ACC112 (cell line): ENCODE data around the gene ISCA1.
"Not testable (repeated sequence)": the region's sequence is repeated elsewhere in the genome, so short reads cannot be mapped to it uniquely, and the experiment has no call there.

Experiments
- H2AFZ ChIP-seq: fragments of 200-600 bp; sonication (generic); one replicate; pipeline ENCODE4 v1.6.0; 2017; ENCODE audit warnings: antibody characterized with exemption, low read length; ENCODE audit not compliant: unreplicated experiment
- H3K27ac ChIP-seq: fragments of 200-600 bp; sonication (generic); 2 replicates; pipeline ENCODE4 v1.5.1; 2014; ENCODE audit warnings: low read depth, mild to moderate bottlenecking, antibody characterized with exemption, low read length, moderate library complexity
- H3K27me3 ChIP-seq: fragments of 200-600 bp; sonication (generic); 2 replicates; pipeline ENCODE4 v1.6.1; 2014; ENCODE audit warnings: mild to moderate bottlenecking, antibody characterized with exemption, low read length, moderate library complexity, mixed read lengths; ENCODE audit not compliant: insufficient read depth
- H3K36me3 ChIP-seq: fragments of 200-600 bp; sonication (generic); 2 replicates; pipeline ENCODE4 v1.6.1; 2016; ENCODE audit warnings: mild to moderate bottlenecking, antibody characterized with exemption, low read length, moderate library complexity, mixed read lengths; ENCODE audit not compliant: insufficient read depth
- H3K4me1 ChIP-seq: fragments of 200-600 bp; sonication (generic); one replicate; pipeline ENCODE4 v1.6.1; 2016; ENCODE audit warnings: low read length, mixed read lengths; ENCODE audit not compliant: insufficient read depth, unreplicated experiment, control insufficient read depth
- H3K4me3 ChIP-seq: fragments of 200-600 bp; sonication (generic); 2 replicates; pipeline ENCODE4 v1.5.1; 2014; ENCODE audit warnings: mild to moderate bottlenecking, low read depth, low read length
- H3K79me2 ChIP-seq: fragments of 200-600 bp; sonication (generic); one replicate; pipeline ENCODE4 v1.6.0; 2016; ENCODE audit warnings: low read length; ENCODE audit not compliant: control insufficient read depth, unreplicated experiment, insufficient read depth

The ISCA1 gene

GRCh38 chr9:86315078-86315477 is 32.7 kb upstream of the ISCA1 start:
- H3K79me2 ChIP-seq: peaks cover 2% of the 10 kb centered on the region
- peaks cover 14% of the 10 kb centered on the region for H3K4me1 ChIP-seq
- no peak overlapping the region for H2AFZ ChIP-seq
- no peaks in the 10 kb centered on the region for H3K27me3 ChIP-seq
- H3K27ac ChIP-seq: peak overlapping the region; percentile 29; the same call in 1 of the 2 replicates
- no peak overlapping the region for H3K4me3 ChIP-seq
- H3K36me3 ChIP-seq: peaks cover 69% of the 10 kb centered on the region

GRCh38 chr9:86312959-86313358 is 30.6 kb upstream of the ISCA1 start:
- Histone ChIP-seq H3K36me3 (peaks cover 74% of the 10 kb centered on the region), H3K4me1 (peaks cover 14% of the 10 kb centered on the region)
- H2AFZ ChIP-seq, H3K27me3 ChIP-seq, H3K4me3 ChIP-seq, H3K27ac ChIP-seq, H3K79me2 ChIP-seq: not testable (repeated sequence)

- no peak overlapping the region for H3K4me3 ChIP-seq
- no peaks in the 10 kb centered on the region for H3K27me3 ChIP-seq
- H3K4me1 ChIP-seq: peaks cover 11% of the 10 kb centered on the region
- peaks cover 62% of the 10 kb centered on the region for H3K36me3 ChIP-seq
- H3K27ac ChIP-seq: no peak overlapping the region
- H2AFZ ChIP-seq: no peak overlapping the region
- no peaks in the 10 kb centered on the region for H3K79me2 ChIP-seq
Observed at GRCh38 chr9:86308687-86309086, 26.3 kb upstream of the ISCA1 start.

GRCh38 chr9:86304236-86304730 is 21.9 kb upstream of the ISCA1 start:
- H3K36me3 ChIP-seq: peaks cover 63% of the 10 kb centered on the region
- H2AFZ ChIP-seq: no peak overlapping the region
- peaks cover 16% of the 10 kb centered on the region for H3K4me1 ChIP-seq
- no peaks in the 10 kb centered on the region for H3K79me2 ChIP-seq
- H3K27me3 ChIP-seq: no peaks in the 10 kb centered on the region
- no peak overlapping the region for H3K27ac ChIP-seq
- H3K4me3 ChIP-seq: no peak overlapping the region

- Histone ChIP-seq H3K36me3 (peaks cover 58% of the 10 kb centered on the region), H3K79me2 (no peaks in the 10 kb centered on the region), H3K4me3 (no peak overlapping the region), H3K27me3 (no peaks in the 10 kb centered on the region), H3K27ac (no peak overlapping the region), H2AFZ (no peak overlapping the region), H3K4me1 (peaks cover 16% of the 10 kb centered on the region)
Observed at GRCh38 chr9:86303316-86303975, 21.1 kb upstream of the ISCA1 start.

- peaks cover 16% of the 10 kb centered on the region for H3K4me1 ChIP-seq
- H3K36me3 ChIP-seq: peaks cover 49% of the 10 kb centered on the region
- no peaks in the 10 kb centered on the region for H3K27me3 ChIP-seq
- no peaks in the 10 kb centered on the region for H3K79me2 ChIP-seq
- no peak overlapping the region for H2AFZ ChIP-seq
- H3K4me3 ChIP-seq: no peak overlapping the region
- no peak overlapping the region for H3K27ac ChIP-seq
Observed at GRCh38 chr9:86301686-86302085, 19.3 kb upstream of the ISCA1 start.

GRCh38 chr9:86300701-86301100 is 18.4 kb upstream of the ISCA1 start:
- H3K36me3 ChIP-seq: peaks cover 52% of the 10 kb centered on the region
- no peak overlapping the region for H3K4me3 ChIP-seq
- H2AFZ ChIP-seq: no peak overlapping the region

GRCh38 chr9:86298873-86299272 is 16.5 kb upstream of the ISCA1 start:
- Histone ChIP-seq H3K27me3 (no peaks in the 10 kb centered on the region), H2AFZ (no peak overlapping the region), H3K79me2 (no peaks in the 10 kb centered on the region), H3K27ac (no peak overlapping the region), H3K36me3 (peaks cover 42% of the 10 kb centered on the region), H3K4me1 (peaks cover 7% of the 10 kb centered on the region), H3K4me3 (no peak overlapping the region)

More at GRCh38 chr9:86300701-86301100, 18.4 kb upstream of the ISCA1 start:
- Histone ChIP-seq H3K27ac (no peak overlapping the region), H3K4me1 (peaks cover 16% of the 10 kb centered on the region), H3K79me2 (no peaks in the 10 kb centered on the region), H3K27me3 (no peaks in the 10 kb centered on the region)

GRCh38 chr9:86290341-86290740 is 8.0 kb upstream of the ISCA1 start:
- not testable (repeated sequence) for H3K79me2 ChIP-seq, H3K4me1 ChIP-seq, H3K27ac ChIP-seq, H2AFZ ChIP-seq, H3K4me3 ChIP-seq, H3K36me3 ChIP-seq, H3K27me3 ChIP-seq

GRCh38 chr9:86288499-86289198 is 6.3 kb upstream of the ISCA1 start:
- Histone ChIP-seq H3K27me3 (no peaks in the 10 kb centered on the region), H3K4me1 (peaks cover under 1% of the 10 kb centered on the region), H3K27ac (no peak overlapping the region), H3K79me2 (no peaks in the 10 kb centered on the region), H3K36me3 (peaks cover 6% of the 10 kb centered on the region; the same call in 1 of the 2 replicates), H2AFZ (no peak overlapping the region), H3K4me3 (no peak overlapping the region)

- peaks cover 7% of the 10 kb centered on the region for H3K4me1 ChIP-seq
Observed at GRCh38 chr9:86287013-86287412, 4.7 kb upstream of the ISCA1 start.

More at GRCh38 chr9:86287013-86287412, 4.7 kb upstream of the ISCA1 start:
- no peak overlapping the region for H2AFZ ChIP-seq
- H3K36me3 ChIP-seq: no peaks in the 10 kb centered on the region
- no peaks in the 10 kb centered on the region for H3K27me3 ChIP-seq
- no peaks in the 10 kb centered on the region for H3K79me2 ChIP-seq
- no peak overlapping the region for H3K27ac ChIP-seq
- H3K4me3 ChIP-seq: no peak overlapping the region
